ENCODE results near the gene SPOPL.

DNA sequence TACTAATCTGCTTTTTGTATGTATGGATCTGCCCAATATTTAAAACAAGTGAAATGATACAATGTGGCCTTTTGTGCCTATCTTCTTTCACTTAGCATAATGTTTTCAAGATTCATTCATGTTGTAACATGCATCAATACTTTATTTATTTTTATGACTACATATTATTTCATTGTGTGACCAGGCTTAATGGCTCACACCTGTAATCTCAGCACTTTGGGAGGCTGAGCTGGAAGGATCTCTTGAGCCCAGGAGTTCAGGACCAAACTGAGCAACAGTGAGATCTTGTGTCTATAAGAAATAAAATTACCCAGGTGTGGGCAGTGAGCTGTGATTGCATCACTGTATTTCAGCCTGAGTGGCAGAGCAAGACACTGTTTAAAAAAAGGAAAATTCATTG, 33.2 kb downstream of the SPOPL start:
- TF ChIP-seq, protein P1, sequence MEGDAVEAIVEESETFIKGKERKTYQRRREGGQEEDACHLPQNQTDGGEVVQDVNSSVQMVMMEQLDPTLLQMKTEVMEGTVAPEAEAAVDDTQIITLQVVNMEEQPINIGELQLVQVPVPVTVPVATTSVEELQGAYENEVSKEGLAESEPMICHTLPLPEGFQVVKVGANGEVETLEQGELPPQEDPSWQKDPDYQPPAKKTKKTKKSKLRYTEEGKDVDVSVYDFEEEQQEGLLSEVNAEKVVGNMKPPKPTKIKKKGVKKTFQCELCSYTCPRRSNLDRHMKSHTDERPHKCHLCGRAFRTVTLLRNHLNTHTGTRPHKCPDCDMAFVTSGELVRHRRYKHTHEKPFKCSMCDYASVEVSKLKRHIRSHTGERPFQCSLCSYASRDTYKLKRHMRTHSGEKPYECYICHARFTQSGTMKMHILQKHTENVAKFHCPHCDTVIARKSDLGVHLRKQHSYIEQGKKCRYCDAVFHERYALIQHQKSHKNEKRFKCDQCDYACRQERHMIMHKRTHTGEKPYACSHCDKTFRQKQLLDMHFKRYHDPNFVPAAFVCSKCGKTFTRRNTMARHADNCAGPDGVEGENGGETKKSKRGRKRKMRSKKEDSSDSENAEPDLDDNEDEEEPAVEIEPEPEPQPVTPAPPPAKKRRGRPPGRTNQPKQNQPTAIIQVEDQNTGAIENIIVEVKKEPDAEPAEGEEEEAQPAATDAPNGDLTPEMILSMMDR (IDR thresholded peaks at IDR 0.05): no peak
- TF ChIP-seq, protein P2, sequence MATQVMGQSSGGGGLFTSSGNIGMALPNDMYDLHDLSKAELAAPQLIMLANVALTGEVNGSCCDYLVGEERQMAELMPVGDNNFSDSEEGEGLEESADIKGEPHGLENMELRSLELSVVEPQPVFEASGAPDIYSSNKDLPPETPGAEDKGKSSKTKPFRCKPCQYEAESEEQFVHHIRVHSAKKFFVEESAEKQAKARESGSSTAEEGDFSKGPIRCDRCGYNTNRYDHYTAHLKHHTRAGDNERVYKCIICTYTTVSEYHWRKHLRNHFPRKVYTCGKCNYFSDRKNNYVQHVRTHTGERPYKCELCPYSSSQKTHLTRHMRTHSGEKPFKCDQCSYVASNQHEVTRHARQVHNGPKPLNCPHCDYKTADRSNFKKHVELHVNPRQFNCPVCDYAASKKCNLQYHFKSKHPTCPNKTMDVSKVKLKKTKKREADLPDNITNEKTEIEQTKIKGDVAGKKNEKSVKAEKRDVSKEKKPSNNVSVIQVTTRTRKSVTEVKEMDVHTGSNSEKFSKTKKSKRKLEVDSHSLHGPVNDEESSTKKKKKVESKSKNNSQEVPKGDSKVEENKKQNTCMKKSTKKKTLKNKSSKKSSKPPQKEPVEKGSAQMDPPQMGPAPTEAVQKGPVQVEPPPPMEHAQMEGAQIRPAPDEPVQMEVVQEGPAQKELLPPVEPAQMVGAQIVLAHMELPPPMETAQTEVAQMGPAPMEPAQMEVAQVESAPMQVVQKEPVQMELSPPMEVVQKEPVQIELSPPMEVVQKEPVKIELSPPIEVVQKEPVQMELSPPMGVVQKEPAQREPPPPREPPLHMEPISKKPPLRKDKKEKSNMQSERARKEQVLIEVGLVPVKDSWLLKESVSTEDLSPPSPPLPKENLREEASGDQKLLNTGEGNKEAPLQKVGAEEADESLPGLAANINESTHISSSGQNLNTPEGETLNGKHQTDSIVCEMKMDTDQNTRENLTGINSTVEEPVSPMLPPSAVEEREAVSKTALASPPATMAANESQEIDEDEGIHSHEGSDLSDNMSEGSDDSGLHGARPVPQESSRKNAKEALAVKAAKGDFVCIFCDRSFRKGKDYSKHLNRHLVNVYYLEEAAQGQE (IDR thresholded peaks at IDR 0.05; ENCODE audit: low read depth, low read length): no peak
- TF ChIP-seq EP300 (IDR thresholded peaks at IDR 0.05; ENCODE audit: borderline replicate concordance in 1 of 2, low read depth in 1 of 2, low read length in 1 of 2): no peak
- TF ChIP-seq, protein P3, sequence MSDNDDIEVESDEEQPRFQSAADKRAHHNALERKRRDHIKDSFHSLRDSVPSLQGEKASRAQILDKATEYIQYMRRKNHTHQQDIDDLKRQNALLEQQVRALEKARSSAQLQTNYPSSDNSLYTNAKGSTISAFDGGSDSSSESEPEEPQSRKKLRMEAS (IDR thresholded peaks at IDR 0.05; ENCODE audit: low read depth): no peak

Measured in SK-N-SH (cell line).